ENCODE data around the gene NCKIPSD. TPM values are rescaled to one million over a fixed set of nuclear protein-coding genes. Genes with fewer than 3 reads are reported as not detected.

NCKIPSD gene
- total RNA-seq, 1 donor = 23.3 TPM

DNA sequence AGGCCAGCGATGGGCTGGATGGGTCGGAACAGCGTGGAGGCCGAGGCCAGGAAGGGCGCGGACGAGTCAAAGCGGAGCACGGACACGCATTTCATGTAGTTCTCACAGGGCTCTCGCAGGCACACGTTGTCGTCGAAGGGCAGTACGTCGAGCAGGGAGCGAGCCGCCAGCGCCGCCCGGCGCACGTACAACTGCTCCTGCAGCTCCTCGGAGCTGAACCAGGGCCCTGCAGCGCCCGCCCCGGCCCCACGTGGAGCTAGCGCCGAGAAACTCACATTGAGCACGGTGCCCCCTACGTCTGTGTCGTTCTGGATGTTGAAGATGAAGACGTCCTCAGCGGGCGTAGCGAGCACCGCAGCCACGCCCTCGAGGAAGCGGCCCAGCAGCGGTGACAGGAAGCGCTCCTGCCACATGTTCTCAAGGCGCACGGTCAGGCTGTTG, 28.9 kb downstream of the NCKIPSD start:
- peak overlapping the region; percentile 59 for H3K4me3 ChIP-seq (ENCODE audit: low read depth, low read length)
- TF ChIP-seq CTCF (IDR thresholded peaks at IDR 0.05; ENCODE audit: insufficient read depth, low read depth, low read length) = no peak
- no peak for DNase-seq (ENCODE audit: low read depth)

GRCh38 chr3:48656061-48656840, 29.5 kb downstream of the NCKIPSD start:
- peak; percentile 59 for TF ChIP-seq CTCF (IDR thresholded peaks at IDR 0.05; ENCODE audit: insufficient read depth, low read depth, low read length)
- H3K4me3 ChIP-seq (ENCODE audit: low read depth, low read length) = peak overlapping the region; percentile 59
- peak; percentile 84 for DNase-seq (ENCODE audit: low read depth)

DNA sequence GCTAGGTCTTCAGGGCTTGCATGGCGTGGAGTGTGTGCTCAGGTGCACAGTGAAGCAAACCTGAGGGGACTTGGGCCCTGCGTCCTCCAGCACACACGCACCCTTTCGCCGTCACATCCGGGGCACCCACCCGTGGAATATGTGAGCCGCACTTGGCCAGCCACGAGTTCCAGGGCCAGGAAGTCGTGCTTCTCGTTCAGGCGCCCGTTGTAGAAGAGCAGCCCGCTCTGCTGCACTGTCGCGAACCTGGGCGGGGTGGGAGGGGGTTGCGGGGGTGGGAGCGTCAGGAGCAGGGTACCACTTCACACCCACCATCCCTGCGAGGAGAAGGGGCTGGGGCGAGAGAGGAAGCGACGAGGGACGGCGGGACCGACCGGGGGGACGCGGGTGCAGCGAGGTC, 30.1 kb downstream of the NCKIPSD start:
- peak overlapping the region; percentile 59 for H3K4me3 ChIP-seq (ENCODE audit: low read depth, low read length)
- no peak for TF ChIP-seq CTCF (IDR thresholded peaks at IDR 0.05; ENCODE audit: insufficient read depth, low read depth, low read length)
- no peak for DNase-seq (ENCODE audit: low read depth)

DNA sequence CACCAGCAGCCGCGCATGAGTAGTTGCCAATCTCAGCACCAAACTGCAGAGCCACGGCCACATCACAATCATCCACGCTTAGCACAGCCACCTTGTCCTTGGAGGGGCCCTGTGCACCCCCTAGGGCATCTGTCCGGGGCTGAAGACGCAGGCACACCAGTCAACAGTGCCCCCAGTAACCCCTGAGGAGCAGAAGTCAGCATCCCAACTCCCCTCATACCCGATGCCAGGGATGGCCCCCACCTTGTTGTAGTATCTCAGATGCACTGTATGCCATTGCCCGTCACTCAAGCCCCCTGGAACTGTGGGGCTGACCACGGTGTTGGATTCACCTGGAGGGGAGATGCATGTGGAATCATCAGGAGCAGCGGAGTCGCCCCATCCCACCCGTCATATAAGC, 30.7 kb downstream of the NCKIPSD start:
- TF ChIP-seq CTCF (IDR thresholded peaks at IDR 0.05; ENCODE audit: insufficient read depth, low read depth, low read length) = no peak
- no peak overlapping the region for H3K4me3 ChIP-seq (ENCODE audit: low read depth, low read length)
- DNase-seq (ENCODE audit: low read depth) = no peak

DNA sequence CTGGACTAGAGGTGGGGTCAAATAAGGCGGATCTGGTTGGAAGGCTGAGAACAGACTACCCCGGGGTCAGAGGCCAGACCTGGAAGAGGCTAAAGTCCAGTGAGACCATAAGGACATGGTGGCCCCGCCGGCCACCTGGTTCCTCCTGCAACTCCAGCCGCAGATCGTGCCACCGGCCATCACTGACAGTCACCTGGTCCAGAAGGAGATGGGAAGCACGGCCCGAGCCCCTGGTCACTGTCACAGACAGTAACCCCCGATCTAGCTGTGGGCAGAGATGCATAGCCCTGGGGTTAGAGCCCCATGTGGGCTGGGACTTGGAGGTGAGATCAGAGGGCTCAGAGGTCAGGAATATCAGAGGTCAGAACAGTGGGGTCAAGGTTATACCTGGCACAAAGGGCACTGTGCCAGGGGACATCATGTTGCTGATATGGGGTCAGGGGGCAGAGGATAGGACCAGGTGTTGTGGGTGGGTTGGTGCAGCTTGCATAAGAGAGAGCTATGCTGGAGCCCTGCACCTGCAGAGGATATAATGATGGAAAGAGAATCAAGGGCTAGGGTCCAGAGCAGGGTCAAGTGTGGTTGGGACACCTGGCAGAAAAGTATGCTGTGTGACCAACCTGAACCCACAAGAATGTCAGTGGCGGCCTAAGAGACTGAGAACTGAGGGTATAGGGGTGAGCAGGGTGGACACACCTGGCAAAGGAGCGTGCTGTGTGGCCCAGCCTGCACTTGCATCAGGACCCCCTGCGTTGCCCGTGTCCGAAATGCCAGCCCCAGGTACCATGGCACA, 32.6 kb downstream of the NCKIPSD start:
- H3K4me3 ChIP-seq (ENCODE audit: low read depth, low read length) = no peak overlapping the region
- TF ChIP-seq CTCF (IDR thresholded peaks at IDR 0.05; ENCODE audit: insufficient read depth, low read depth, low read length) = no peak
- DNase-seq (ENCODE audit: low read depth) = no peak

DNA sequence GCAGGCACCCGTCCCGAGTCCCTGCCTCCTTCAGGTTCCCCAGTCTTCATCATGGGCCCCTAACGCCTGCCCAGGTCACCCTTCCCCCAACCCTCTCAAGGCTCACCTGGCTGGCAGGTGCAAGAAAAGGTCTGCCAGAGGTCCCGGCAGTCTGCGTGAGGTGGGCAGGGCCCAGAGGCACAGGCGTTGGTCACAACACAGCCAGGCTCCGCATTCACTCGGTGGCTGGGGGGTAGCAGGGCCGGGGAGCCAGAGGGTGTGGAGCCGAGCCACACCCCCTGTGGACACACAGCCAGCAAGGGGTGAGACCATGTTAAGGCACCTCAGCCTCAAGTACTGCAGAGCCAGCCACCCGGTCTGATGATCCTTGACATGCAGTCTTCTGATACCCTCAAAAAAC, 33.9 kb downstream of the NCKIPSD start:
- no peak for TF ChIP-seq CTCF (IDR thresholded peaks at IDR 0.05; ENCODE audit: insufficient read depth, low read depth, low read length)
- H3K4me3 ChIP-seq (ENCODE audit: low read depth, low read length) = no peak overlapping the region
- no peak for DNase-seq (ENCODE audit: low read depth)

Data from fibroblast of villous mesenchyme (primary cell).